Measurements from ENCODE around the gene HOXA4. TPM values are rescaled to one million over a fixed set of nuclear protein-coding genes. Genes with fewer than 3 reads are reported as not detected.

Gene HOXA4
- total RNA-seq, 3 donors from 2014 or later = 0.14 TPM; not detected in 2

GRCh38 chr7:27156916-27157701 is 26.6 kb upstream of the HOXA4 start:
- Mint-ChIP-seq H3K4me1 (ENCODE audit: low read depth) (peaks cover 38% of the 10 kb centered on the region), H3K27me3 (ENCODE audit: low read depth) (peaks cover 83% of the 10 kb centered on the region), H3K4me3 (no peak overlapping the region), H3K9me3 (no peaks in the 10 kb centered on the region), H3K36me3 (ENCODE audit: insufficient read depth) (no peaks in the 10 kb centered on the region)
- no peak for DNase-seq
- no peak for ATAC-seq

GRCh38 chr7:27156508-27156898 is 25.9 kb upstream of the HOXA4 start, which contains the start of gene HOXA7:
TSS of gene HOXA7 (minus strand) at chr7:27156675. CDS start at chr7:27156545, 130 bp downstream.
- H3K4me1 Mint-ChIP-seq (ENCODE audit: low read depth) = peaks cover 44% of the 10 kb centered on the region
- H3K36me3 Mint-ChIP-seq (ENCODE audit: insufficient read depth) = no peaks in the 10 kb centered on the region
- peaks cover 86% of the 10 kb centered on the region for H3K27me3 Mint-ChIP-seq (ENCODE audit: low read depth)
- no peak for ATAC-seq
- peak within 1 kb of the TSS; percentile 46 for H3K4me3 Mint-ChIP-seq
- no peaks in the 10 kb centered on the region for H3K9me3 Mint-ChIP-seq
- DNase-seq = no peak

- no peak for DNase-seq
- Mint-ChIP-seq H3K4me3 (peak overlapping the region; percentile 46), H3K9me3 (no peaks in the 10 kb centered on the region), H3K27me3 (ENCODE audit: low read depth) (peaks cover 88% of the 10 kb centered on the region), H3K36me3 (ENCODE audit: insufficient read depth) (no peaks in the 10 kb centered on the region), H3K4me1 (ENCODE audit: low read depth) (peaks cover 46% of the 10 kb centered on the region)
- peak in 1 of 2 donors; percentile 11 for ATAC-seq
Observed at GRCh38 chr7:27155816-27156507, 25.4 kb upstream of the HOXA4 start.

GRCh38 chr7:27154901-27155815 is 24.6 kb upstream of the HOXA4 start:
- H3K36me3 Mint-ChIP-seq (ENCODE audit: insufficient read depth) = no peaks in the 10 kb centered on the region
- peak in 1 of 2 donors; percentile 12 for ATAC-seq
- peak; percentile 57 for DNase-seq
- H3K9me3 Mint-ChIP-seq = no peaks in the 10 kb centered on the region
- H3K27me3 Mint-ChIP-seq (ENCODE audit: low read depth) = peaks cover 92% of the 10 kb centered on the region
- H3K4me1 Mint-ChIP-seq (ENCODE audit: low read depth) = peaks cover 50% of the 10 kb centered on the region
- peak overlapping the region; percentile 48 for H3K4me3 Mint-ChIP-seq

- DNase-seq (no peak), ATAC-seq (no peak)
- no peaks in the 10 kb centered on the region for H3K9me3 Mint-ChIP-seq
- peaks cover 92% of the 10 kb centered on the region for H3K27me3 Mint-ChIP-seq (ENCODE audit: low read depth)
- H3K4me1 Mint-ChIP-seq (ENCODE audit: low read depth) = peaks cover 48% of the 10 kb centered on the region
- H3K4me3 Mint-ChIP-seq = no peak overlapping the region
- no peaks in the 10 kb centered on the region for H3K36me3 Mint-ChIP-seq (ENCODE audit: insufficient read depth)
Observed at GRCh38 chr7:27154369-27154768, 23.8 kb upstream of the HOXA4 start.

- DNase-seq = no peak
- ATAC-seq = no peak
- H3K9me3 Mint-ChIP-seq = no peaks in the 10 kb centered on the region
- no peak overlapping the region for H3K4me3 Mint-ChIP-seq
- H3K36me3 Mint-ChIP-seq (ENCODE audit: insufficient read depth) = no peaks in the 10 kb centered on the region
- peaks cover 45% of the 10 kb centered on the region for H3K4me1 Mint-ChIP-seq (ENCODE audit: low read depth)
- H3K27me3 Mint-ChIP-seq (ENCODE audit: low read depth) = peaks cover 92% of the 10 kb centered on the region
Observed at GRCh38 chr7:27153526-27153925, 23.0 kb upstream of the HOXA4 start.

- Mint-ChIP-seq H3K4me1 (ENCODE audit: low read depth) (peaks cover 48% of the 10 kb centered on the region), H3K27me3 (ENCODE audit: low read depth) (peaks cover 92% of the 10 kb centered on the region), H3K36me3 (ENCODE audit: insufficient read depth) (no peaks in the 10 kb centered on the region), H3K9me3 (no peaks in the 10 kb centered on the region), H3K4me3 (no peak overlapping the region)
- ATAC-seq (no peak), DNase-seq (no peak)
Observed at GRCh38 chr7:27152816-27153442, 22.4 kb upstream of the HOXA4 start.

- H3K9me3 Mint-ChIP-seq = no peaks in the 10 kb centered on the region
- peaks cover 45% of the 10 kb centered on the region for H3K4me1 Mint-ChIP-seq (ENCODE audit: low read depth)
- no peak for ATAC-seq
- DNase-seq = no peak
- peak within 1 kb of the TSS; percentile 69 for H3K4me3 Mint-ChIP-seq
- H3K36me3 Mint-ChIP-seq (ENCODE audit: insufficient read depth) = no peaks in the 10 kb centered on the region
- H3K27me3 Mint-ChIP-seq (ENCODE audit: low read depth) = peaks cover 88% of the 10 kb centered on the region
Observed at GRCh38 chr7:27151931-27152815, 21.6 kb upstream of the HOXA4 start, which contains the start of gene HOXA3. TSS of gene HOXA3 (minus strand) at chr7:27152583. CDS start at chr7:27110640, 41,943 bp downstream.

- H3K36me3 Mint-ChIP-seq (ENCODE audit: insufficient read depth) = no peaks in the 10 kb centered on the region
- H3K27me3 Mint-ChIP-seq (ENCODE audit: low read depth) = peaks cover 90% of the 10 kb centered on the region
- H3K9me3 Mint-ChIP-seq = no peaks in the 10 kb centered on the region
- no peak for DNase-seq
- no peak for ATAC-seq
- peaks cover 45% of the 10 kb centered on the region for H3K4me1 Mint-ChIP-seq (ENCODE audit: low read depth)
- H3K4me3 Mint-ChIP-seq = peak overlapping the region; percentile 69
Observed at GRCh38 chr7:27151341-27151930, 20.9 kb upstream of the HOXA4 start.

- Mint-ChIP-seq H3K4me3 (peak overlapping the region; percentile 69), H3K36me3 (ENCODE audit: insufficient read depth) (no peaks in the 10 kb centered on the region), H3K27me3 (ENCODE audit: low read depth) (peaks cover 91% of the 10 kb centered on the region), H3K9me3 (no peaks in the 10 kb centered on the region), H3K4me1 (ENCODE audit: low read depth) (peaks cover 41% of the 10 kb centered on the region)
- ATAC-seq (peak; percentile 80 to 83), DNase-seq (peak; percentile 61)
Observed at GRCh38 chr7:27150568-27151340, 20.2 kb upstream of the HOXA4 start.

GRCh38 chr7:27149842-27150567 is 19.4 kb upstream of the HOXA4 start:
- Mint-ChIP-seq H3K4me1 (ENCODE audit: low read depth) (peaks cover 34% of the 10 kb centered on the region), H3K4me3 (peak overlapping the region; percentile 69)

More at GRCh38 chr7:27149842-27150567, 19.4 kb upstream of the HOXA4 start:
- peaks cover 90% of the 10 kb centered on the region for H3K27me3 Mint-ChIP-seq (ENCODE audit: low read depth)
- peak in 1 of 2 donors; percentile 5 for ATAC-seq
- DNase-seq = no peak
- no peaks in the 10 kb centered on the region for H3K9me3 Mint-ChIP-seq
- H3K36me3 Mint-ChIP-seq (ENCODE audit: insufficient read depth) = no peaks in the 10 kb centered on the region

All from activated T-cell treated with anti-CD3 and anti-CD28 coated beads, Interleukin-2, amount 50 U/mL, for 4 hours (primary cell).